ENCODE measurements around the gene MVD. TPM values are rescaled to one million over a fixed set of nuclear protein-coding genes. Genes with fewer than 3 reads are reported as not detected.

MVD gene
- total and polyA plus RNA-seq, 4 experiments from 2014 or later, result 15.6 to 57.0 (median 35.9) TPM

DNA sequence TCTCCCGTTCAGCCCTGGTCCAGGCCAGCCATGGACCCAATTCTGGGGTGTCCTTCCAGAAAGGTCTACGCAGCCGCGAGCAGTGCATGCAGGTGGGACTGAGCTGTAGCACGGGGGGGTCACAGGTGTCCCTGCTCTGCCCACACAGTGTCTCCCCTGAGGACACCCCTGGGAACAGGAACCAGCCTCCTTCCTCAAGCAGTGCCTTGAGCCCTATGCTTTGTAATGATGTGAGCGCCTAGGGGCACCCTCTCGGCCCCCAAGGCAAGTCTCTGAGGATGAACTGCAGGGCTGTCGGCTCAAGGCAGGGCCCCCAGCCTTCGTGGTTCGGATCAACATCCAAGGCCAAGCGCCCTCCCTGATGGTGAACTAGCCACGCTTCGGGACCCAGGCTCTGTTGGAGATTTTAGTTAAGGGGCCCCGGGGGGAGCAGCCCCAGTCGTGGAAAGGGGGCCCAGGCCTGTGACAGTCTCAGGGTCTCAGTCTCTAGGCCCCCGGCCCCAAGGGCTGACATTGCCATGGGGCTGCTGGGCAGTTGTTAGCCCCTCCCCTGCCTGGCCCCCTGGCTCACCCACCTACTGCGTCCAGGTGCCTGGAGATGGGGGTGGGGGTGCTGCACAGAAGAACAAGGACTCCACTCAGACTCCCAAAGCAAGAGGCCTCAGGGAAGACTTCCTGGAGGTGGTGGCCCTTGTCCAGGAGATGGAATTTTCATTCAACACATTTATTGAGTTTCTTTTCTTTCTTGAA lies 22.2 kb downstream of the MVD start:
- Histone ChIP-seq H3K4me3 (ENCODE audit: low read length in 2 of 2) (no peak overlapping the region), H3K4me1 (ENCODE audit: insufficient read depth, low read length) (peaks cover 43% of the 10 kb centered on the region), H3K9me3 (ENCODE audit: control insufficient read depth in 1 of 2, low read length in 2 of 2) (no peaks in the 10 kb centered on the region), H3K27me3 (ENCODE audit: insufficient read depth, low read length) (peaks cover 11% of the 10 kb centered on the region), H3K27ac (ENCODE audit: low read depth, low read length) (no peak overlapping the region), H3K36me3 (ENCODE audit: insufficient read depth, low read length) (no peaks in the 10 kb centered on the region)
- peaks cover 0 to 7% (median 0%) of the 10 kb centered on the region in 8 donors for H3K9me3 Mint-ChIP-seq
- intact Hi-C loops (cut with micrococcal nuclease), result no loop called here
- ChIA-PET CTCF (ENCODE audit: partially characterized antibody) (no interaction called here), POLR2A (ENCODE audit: partially characterized antibody) (interaction anchor here (1.1 to 5.0 kb wide), 7 partner anchors 8 to 141 kb away, joined by 3 to 35 read pairs (median 4); partner anchors contain the start of genes CYBA and MVD)
- H3K36me3 Mint-ChIP-seq, result peaks cover 16 to 18% of the 10 kb centered on the region in 2 donors
- H3K4me3 Mint-ChIP-seq, result peak overlapping the region in 3 of 8 donors; percentile 15 to 73 (median 58)
- H3K27me3 Mint-ChIP-seq, result peaks cover 0 to 9% of the 10 kb centered on the region in 2 donors
- DNase-seq, result no peak
- peaks cover 16 to 51% (median 32%) of the 10 kb centered on the region in 4 donors for H3K4me1 Mint-ChIP-seq
- peak overlapping the region in 3 of 7 donors; percentile 64 to 84 (median 82) for H3K27ac Mint-ChIP-seq

DNA sequence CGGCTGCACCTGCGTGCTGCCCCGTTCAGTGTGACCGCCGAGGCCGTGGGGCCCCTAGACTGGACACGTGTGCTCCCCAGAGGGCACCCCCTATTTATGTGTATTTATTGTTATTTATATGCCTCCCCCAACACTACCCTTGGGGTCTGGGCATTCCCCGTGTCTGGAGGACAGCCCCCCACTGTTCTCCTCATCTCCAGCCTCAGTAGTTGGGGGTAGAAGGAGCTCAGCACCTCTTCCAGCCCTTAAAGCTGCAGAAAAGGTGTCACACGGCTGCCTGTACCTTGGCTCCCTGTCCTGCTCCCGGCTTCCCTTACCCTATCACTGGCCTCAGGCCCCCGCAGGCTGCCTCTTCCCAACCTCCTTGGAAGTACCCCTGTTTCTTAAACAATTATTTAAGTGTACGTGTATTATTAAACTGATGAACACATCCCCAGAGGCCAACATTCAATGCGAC lies 22.8 kb downstream of the MVD start:
- Mint-ChIP-seq H3K4me3 (peak overlapping the region in 4 of 8 donors; percentile 15 to 73 (median 60)), H3K27me3 (peaks cover 0 to 9% of the 10 kb centered on the region in 2 donors), H3K27ac (peak overlapping the region in 4 of 7 donors; percentile 47 to 84 (median 70)), H3K9me3 (peaks cover 0 to 6% (median 0%) of the 10 kb centered on the region in 8 donors), H3K4me1 (peaks cover 17 to 48% (median 36%) of the 10 kb centered on the region in 4 donors), H3K36me3 (peaks cover 15 to 16% of the 10 kb centered on the region in 2 donors)
- peaks cover 48% of the 10 kb centered on the region for H3K4me1 ChIP-seq (ENCODE audit: insufficient read depth, low read length)
- no peak overlapping the region for H3K4me3 ChIP-seq (ENCODE audit: low read length in 2 of 2)
- DNase-seq, result no peak
- peaks cover 11% of the 10 kb centered on the region for H3K27me3 ChIP-seq (ENCODE audit: insufficient read depth, low read length)
- no peak overlapping the region for H3K27ac ChIP-seq (ENCODE audit: low read depth, low read length)
- no peaks in the 10 kb centered on the region for H3K9me3 ChIP-seq (ENCODE audit: control insufficient read depth in 1 of 2, low read length in 2 of 2)
- intact Hi-C loops (cut with micrococcal nuclease), result no loop called here
- CTCF ChIA-PET (ENCODE audit: partially characterized antibody), result no interaction called here
- POLR2A ChIA-PET (ENCODE audit: partially characterized antibody), result interaction anchor here (1.0 to 5.0 kb wide), 7 partner anchors 9 to 142 kb away, joined by 3 to 35 read pairs (median 4); partner anchors contain the start of genes CYBA and MVD
- H3K36me3 ChIP-seq (ENCODE audit: insufficient read depth, low read length), result no peaks in the 10 kb centered on the region

DNA sequence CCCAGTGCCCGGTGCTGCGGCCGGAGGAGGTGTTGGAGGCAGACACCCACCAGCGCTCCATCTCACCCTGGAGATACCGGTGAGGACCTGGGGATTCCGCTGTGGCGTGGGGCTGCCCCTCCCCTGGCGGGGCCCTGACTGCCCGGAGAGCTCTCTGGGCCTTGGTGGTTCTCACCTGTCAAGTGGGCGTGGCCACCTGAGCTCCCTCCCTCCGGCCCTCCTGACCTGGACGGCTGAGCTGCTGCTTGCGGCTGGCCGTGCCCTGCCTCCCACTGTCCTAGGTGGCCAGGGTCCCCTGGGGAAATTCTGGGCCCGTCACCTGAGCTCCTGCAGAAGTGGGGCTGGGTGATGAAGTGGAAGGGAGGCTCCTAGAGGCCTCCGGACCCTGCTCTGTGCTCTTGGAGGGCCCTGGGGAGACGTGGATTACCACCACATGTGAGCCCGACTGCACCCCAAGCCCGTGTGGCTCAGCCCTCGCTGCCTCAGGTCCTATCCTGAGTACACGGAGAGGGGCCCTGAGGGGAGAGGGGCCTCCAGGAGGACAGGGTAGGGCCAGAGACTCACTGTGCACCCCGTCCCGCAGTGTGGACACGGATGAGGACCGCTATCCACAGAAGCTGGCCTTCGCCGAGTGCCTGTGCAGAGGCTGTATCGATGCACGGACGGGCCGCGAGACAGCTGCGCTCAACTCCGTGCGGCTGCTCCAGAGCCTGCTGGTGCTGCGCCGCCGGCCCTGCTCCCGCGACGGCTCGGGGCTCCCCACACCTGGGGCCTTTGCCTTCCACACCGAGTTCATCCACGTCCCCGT lies 23.5 kb downstream of the MVD start:
- CTCF ChIA-PET (ENCODE audit: partially characterized antibody), result interaction anchor here (1.0 to 1.4 kb wide), 2 partner anchors 19 to 78 kb away, joined by 3 read pairs; no protein-coding TSS in a partner anchor
- H3K9me3 ChIP-seq (ENCODE audit: control insufficient read depth in 1 of 2, low read length in 2 of 2), result no peaks in the 10 kb centered on the region
- peak overlapping the region in 2 of 7 donors; percentile 84 to 92 for H3K27ac Mint-ChIP-seq
- peaks cover 0 to 5% (median 0%) of the 10 kb centered on the region in 8 donors for H3K9me3 Mint-ChIP-seq
- no peak overlapping the region for H3K4me3 ChIP-seq (ENCODE audit: low read length in 2 of 2)
- peaks cover 11% of the 10 kb centered on the region for H3K27me3 ChIP-seq (ENCODE audit: insufficient read depth, low read length)
- H3K27me3 Mint-ChIP-seq, result peaks cover 0 to 9% of the 10 kb centered on the region in 2 donors
- DNase-seq, result no peak
- peaks cover 15 to 48% (median 32%) of the 10 kb centered on the region in 4 donors for H3K4me1 Mint-ChIP-seq
- peaks cover 11 to 12% of the 10 kb centered on the region in 2 donors for H3K36me3 Mint-ChIP-seq
- no peak overlapping the region for H3K27ac ChIP-seq (ENCODE audit: low read depth, low read length)
- peaks cover 50% of the 10 kb centered on the region for H3K4me1 ChIP-seq (ENCODE audit: insufficient read depth, low read length)
- intact Hi-C loops (cut with micrococcal nuclease), result loop anchor here (5.0 kb wide), 2 partner anchors 48 to 63 kb away; partner anchors contain the start of gene SNAI3
- no peaks in the 10 kb centered on the region for H3K36me3 ChIP-seq (ENCODE audit: insufficient read depth, low read length)
- POLR2A ChIA-PET (ENCODE audit: partially characterized antibody), result interaction anchor here (1.0 to 5.0 kb wide), 9 partner anchors 9 to 142 kb away, joined by 3 to 35 read pairs (median 4); partner anchors contain the start of genes CTU2, CYBA and RNF166
- peak overlapping the region in 2 of 8 donors; percentile 58 to 63 for H3K4me3 Mint-ChIP-seq

DNA sequence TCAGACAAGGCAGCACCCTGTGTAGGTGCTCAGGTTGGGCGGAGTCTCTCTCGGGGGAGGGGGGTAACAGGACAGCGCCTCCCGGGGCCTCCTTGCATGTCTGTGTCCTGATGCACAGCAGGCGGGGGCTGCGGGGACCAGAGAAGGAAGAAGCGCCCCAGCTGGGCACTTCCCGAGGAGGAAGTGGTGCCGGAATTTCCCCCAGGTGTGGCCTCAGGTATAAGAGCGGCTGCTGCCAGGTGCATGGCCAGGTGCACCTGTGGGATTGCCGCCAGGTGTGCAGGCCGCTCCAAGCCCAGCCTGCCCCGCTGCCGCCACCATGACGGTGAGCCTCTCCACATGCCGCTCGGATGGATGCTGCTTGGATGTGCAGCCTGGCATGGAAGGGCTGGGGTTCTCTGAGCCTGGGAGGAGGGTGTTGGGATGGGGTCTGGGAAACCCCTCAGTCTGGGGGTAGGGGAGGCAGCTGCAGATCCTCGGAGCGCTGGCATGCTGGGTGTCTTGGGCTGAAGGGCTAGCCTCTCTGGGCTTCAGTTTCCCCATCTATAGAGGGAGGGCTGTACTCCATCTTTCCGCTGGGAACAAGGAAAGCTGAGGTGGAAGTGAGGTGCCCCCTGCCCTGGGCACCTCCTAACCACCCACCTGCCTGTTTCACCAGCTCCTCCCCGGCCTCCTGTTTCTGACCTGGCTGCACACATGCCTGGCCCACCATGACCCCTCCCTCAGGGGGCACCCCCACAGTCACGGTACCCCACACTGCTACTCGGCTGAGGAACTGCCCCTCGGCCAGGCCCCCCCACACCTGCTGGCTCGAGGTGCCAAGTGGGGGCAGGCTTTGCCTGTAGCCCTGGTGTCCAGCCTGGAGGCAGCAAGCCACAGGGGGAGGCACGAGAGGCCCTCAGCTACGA lies 24.3 kb downstream of the MVD start, which contains the start of gene IL17C:
TSS of gene IL17C (plus strand) at position 250 of the 908 bp plus-strand sequence. CDS start at position 320, 70 bp downstream.
- CTCF ChIA-PET (ENCODE audit: partially characterized antibody), result interaction anchor here (1.0 to 1.4 kb wide), 3 partner anchors 18 to 77 kb away, joined by 3 read pairs; no protein-coding TSS in a partner anchor
- H3K27me3 ChIP-seq (ENCODE audit: insufficient read depth, low read length), result peaks cover 11% of the 10 kb centered on the region
- peak in 4 of 5 donors; percentile 32 to 62 (median 44) for DNase-seq
- Mint-ChIP-seq H3K4me1 (peaks cover 14 to 47% (median 33%) of the 10 kb centered on the region in 4 donors), H3K27me3 (peaks cover 0 to 9% of the 10 kb centered on the region in 2 donors), H3K36me3 (peaks cover 6 to 10% of the 10 kb centered on the region in 2 donors), H3K9me3 (peaks cover 0 to 5% (median 0%) of the 10 kb centered on the region in 8 donors), H3K27ac (peak within 1 kb of the TSS; percentile 65 to 92 (median 78)), H3K4me3 (peak within 1 kb of the TSS; percentile 1 to 80 (median 59))
- no peak within 1 kb of the TSS for H3K4me3 ChIP-seq (ENCODE audit: low read length in 2 of 2)
- H3K36me3 ChIP-seq (ENCODE audit: insufficient read depth, low read length), result no peaks in the 10 kb centered on the region
- intact Hi-C loops (cut with micrococcal nuclease), result loop anchor here (5.0 kb wide), 2 partner anchors 49 to 64 kb away; partner anchors contain the start of gene SNAI3
- POLR2A ChIA-PET (ENCODE audit: partially characterized antibody), result interaction anchor here (1.0 to 5.0 kb wide), 8 partner anchors 9 to 67 kb away, joined by 3 to 35 read pairs (median 5); partner anchors contain the start of genes CTU2, CYBA and RNF166
- peaks cover 56% of the 10 kb centered on the region for H3K4me1 ChIP-seq (ENCODE audit: insufficient read depth, low read length)
- H3K9me3 ChIP-seq (ENCODE audit: control insufficient read depth in 1 of 2, low read length in 2 of 2), result no peaks in the 10 kb centered on the region
- H3K27ac ChIP-seq (ENCODE audit: low read depth, low read length), result no peak within 1 kb of the TSS

DNA sequence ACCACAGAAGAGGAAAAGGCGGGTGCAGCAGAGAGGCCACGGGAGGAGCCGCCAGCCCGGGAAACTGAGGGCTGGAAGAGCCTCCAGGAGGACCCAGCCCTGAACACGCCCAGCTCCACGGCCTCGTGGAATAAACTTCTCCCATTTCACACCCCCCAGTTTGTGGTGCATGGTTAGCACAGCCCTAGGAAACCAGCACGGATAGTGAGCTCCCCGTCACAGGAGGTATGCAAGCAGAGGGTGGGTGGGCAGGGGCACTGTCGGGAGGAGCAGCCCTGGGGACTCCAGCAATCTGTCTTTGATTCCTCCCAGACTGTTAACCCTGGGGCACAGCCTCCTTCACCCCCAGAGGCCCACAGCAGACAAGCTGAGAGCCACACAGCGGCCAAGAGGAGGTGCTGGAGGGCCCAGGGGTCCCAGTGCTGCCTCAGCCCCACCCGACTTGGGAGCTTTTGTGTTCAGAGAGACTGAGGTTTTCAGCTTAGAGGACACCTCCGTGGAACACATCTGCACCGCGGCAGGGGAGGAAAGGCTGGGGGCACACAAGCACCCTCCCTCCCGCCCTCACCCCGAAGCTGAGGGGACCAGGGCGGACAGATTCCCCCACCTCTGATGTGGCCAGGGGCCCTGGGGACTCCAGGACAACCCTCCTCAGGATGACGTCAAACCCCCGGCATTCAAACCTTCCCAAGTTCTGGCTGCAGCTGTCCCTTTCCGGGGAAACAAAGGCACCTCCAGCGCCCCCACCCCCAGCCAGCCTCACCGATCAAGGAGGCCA lies 26.2 kb downstream of the MVD start:
- DNase-seq, result no peak
- H3K4me3 Mint-ChIP-seq, result peak overlapping the region; percentile 26 to 80 (median 52)
- Histone ChIP-seq H3K9me3 (ENCODE audit: control insufficient read depth in 1 of 2, low read length in 2 of 2) (no peaks in the 10 kb centered on the region), H3K27ac (ENCODE audit: low read depth, low read length) (no peak overlapping the region), H3K4me3 (ENCODE audit: low read length in 2 of 2) (no peak overlapping the region), H3K4me1 (ENCODE audit: insufficient read depth, low read length) (peaks cover 62% of the 10 kb centered on the region), H3K36me3 (ENCODE audit: insufficient read depth, low read length) (no peaks in the 10 kb centered on the region), H3K27me3 (ENCODE audit: insufficient read depth, low read length) (peaks cover 11% of the 10 kb centered on the region)
- intact Hi-C loops (cut with micrococcal nuclease), result loop anchor here (5.0 kb wide), 2 partner anchors 51 to 66 kb away; partner anchors contain the start of gene SNAI3
- peak overlapping the region; percentile 39 to 92 (median 80) for H3K27ac Mint-ChIP-seq
- POLR2A ChIA-PET (ENCODE audit: partially characterized antibody), result interaction anchor here (0.8 to 3.3 kb wide), 13 partner anchors 10 to 68 kb away, joined by 3 to 32 read pairs (median 4); partner anchors contain the start of genes CYBA, MVD and ZC3H18
- H3K9me3 Mint-ChIP-seq, result peaks cover 0 to 5% (median 0%) of the 10 kb centered on the region in 8 donors
- peaks cover 0 to 9% of the 10 kb centered on the region in 2 donors for H3K27me3 Mint-ChIP-seq
- CTCF ChIA-PET (ENCODE audit: partially characterized antibody), result interaction anchor here (0.9 kb wide), 1 partner anchor 66 kb away, joined by 3 read pairs; no protein-coding TSS in a partner anchor
- peaks cover 16 to 55% (median 36%) of the 10 kb centered on the region in 4 donors for H3K4me1 Mint-ChIP-seq
- peaks cover under 1 to 9% of the 10 kb centered on the region in 2 donors for H3K36me3 Mint-ChIP-seq
